T-cell (primary cell): ENCODE results near the gene ARF1. TPM values are rescaled to one million over a fixed set of nuclear protein-coding genes. Genes with fewer than 3 reads are reported as not detected.

ENCODE experiments used
- ATAC-seq, 4 experiments: fragments of 200-7000 bp in 3 of 4; fragments of 150-1000 bp in 1 of 4; cut with Tn5 transposase; replicated peaks in 1 of 4; 1 replicate in 3 of 4; 2 replicates in 1 of 4; pipeline ENCODE4 v1.10.0; 2021; ENCODE audit warnings: moderate library complexity in 3 of 4, mild to moderate bottlenecking in 2 of 4, moderate number of reproducible peaks in 1 of 4
- CTCF ChIA-PET, 2 donors: fragments of 300-600 bp; sonication (Branson Sonifier 250); formaldehyde crosslinking; loops; one replicate each; lab custom pipeline; 2022; ENCODE audit warnings: antibody characterized with exemption in 2 of 2; lab: Charles Lee
- POLR2A ChIA-PET, 2 donors: fragments of 300-600 bp; sonication (Branson Sonifier 250); formaldehyde crosslinking; loops; one replicate each; lab custom pipeline; 2022; ENCODE audit warnings: antibody characterized with exemption in 2 of 2; lab: Charles Lee
- DNase-seq, 35 experiments: peaks; one replicate each; pipeline versions ENCODE4 v3.0.0 to v3.0.0-alpha.2; 2013 to 2023
- H3K27ac ChIP-seq: one replicate; pipeline ENCODE4 v1.5.1; 2013; ENCODE audit warnings: low read length
- H3K27me3 ChIP-seq, 2 experiments: replicated peaks in 1 of 2; 1 replicate in 1 of 2; 2 replicates in 1 of 2; pipeline versions ENCODE4 v1.6.1 to v1.7.0; 2013; ENCODE audit warnings: low read length in 1 of 2, mixed read lengths in 1 of 2; ENCODE audit not compliant: control insufficient read depth in 2 of 2, insufficient read depth in 2 of 2; ENCODE audit errors: extremely low read depth in 1 of 2
- H3K36me3 ChIP-seq, 2 donors: 1 replicate in 1 of 2; 2 replicates in 1 of 2; pipeline versions ENCODE4 v1.6.1 to v1.7.0; 2013; ENCODE audit warnings: low read length in 1 of 2; ENCODE audit not compliant: control insufficient read depth in 2 of 2, insufficient read depth in 1 of 2; ENCODE audit errors: extremely low read depth in 1 of 2
- H3K4me1 ChIP-seq, 2 experiments: 1 replicate in 1 of 2; 2 replicates in 1 of 2; pipeline versions ENCODE4 v1.6.1 to v1.7.0; 2013; ENCODE audit warnings: low read length in 2 of 2, mixed read lengths in 1 of 2; ENCODE audit not compliant: insufficient read depth in 2 of 2, control insufficient read depth in 1 of 2; ENCODE audit errors: extremely low read depth in 1 of 2
- H3K4me3 ChIP-seq, 2 donors: 1 replicate in 1 of 2; 2 replicates in 1 of 2; pipeline versions ENCODE4 v1.5.1 to v1.7.0; 2013; ENCODE audit warnings: mild to moderate bottlenecking in 2 of 2, low read length in 1 of 2, moderate library complexity in 1 of 2; ENCODE audit not compliant: control insufficient read depth in 1 of 2; ENCODE audit errors: extremely low read depth in 1 of 2
- H3K9me3 ChIP-seq: 2 replicates; pipeline ENCODE4 v1.7.0; 2013
- H3K27ac Mint-ChIP-seq, 2 donors: one replicate each; pipeline ENCODE4 v1.8.0; 2020 to 2021; ENCODE audit warnings: mild to moderate bottlenecking in 2 of 2, mixed read lengths in 2 of 2
- H3K27me3 Mint-ChIP-seq, 2 donors: one replicate each; pipeline ENCODE4 v1.8.0; 2021 to 2022; ENCODE audit warnings: mixed read lengths in 2 of 2
- H3K36me3 Mint-ChIP-seq: one replicate; pipeline ENCODE4 v1.8.0; 2021; ENCODE audit warnings: mixed read lengths
- H3K4me1 Mint-ChIP-seq, 3 donors: one replicate each; pipeline ENCODE4 v1.8.0; 2020 to 2022; ENCODE audit warnings: mixed read lengths in 3 of 3, mild to moderate bottlenecking in 1 of 3
- H3K4me3 Mint-ChIP-seq, 3 donors: one replicate each; pipeline ENCODE4 v1.8.0; 2020 to 2022; ENCODE audit warnings: mild to moderate bottlenecking in 3 of 3, mixed read lengths in 3 of 3, moderate library complexity in 3 of 3
- H3K9me3 Mint-ChIP-seq, 3 donors: one replicate each; pipeline ENCODE4 v1.8.0; 2020 to 2022; ENCODE audit warnings: mixed read lengths in 3 of 3
- WGBS: methylation state at CpG from one replicate; pipeline ENCODE4 v1.1.5; 2013; ENCODE audit warnings: missing lambda C conversion rate; ENCODE audit not compliant: insufficient coverage; 5-methylcytosine and 5-hydroxymethylcytosine counted together
- total RNA-seq, 35 experiments: library from RNA in 6 of 35; stranded (reverse) in 6 of 35; fragments of 120-200 nt in 1 of 35; gene quantifications; one replicate each; pipeline versions ENCODE4 v1.2.1 to v1.2.4 and lab custom pipeline; 2013 to 2026

The ARF1 gene
- total RNA-seq, 5 donors from 2014 or later (not counting 1 experiment from before 2014, with no cell fraction given): 232 to 309 (median 258) TPM

- H3K4me1 ChIP-seq: peaks cover 30 to 75% of the 10 kb centered on the region in 2 experiments
- ChIA-PET CTCF (interaction anchor here in 1 of 2 donors (0.6 kb wide), 1 partner anchor 75 kb away, joined by 8 read pairs; no protein-coding TSS in a partner anchor), POLR2A (interaction anchor here in 1 of 2 donors (0.7 to 1.2 kb wide), 2 partner anchors 10 to 356 kb away, joined by 4 read pairs; partner anchors contain the start of gene ARF1)
- no peak for ATAC-seq
- peak in 1 of 35 experiments; percentile 12 for DNase-seq
- Mint-ChIP-seq H3K4me3 (peak overlapping the region in 1 of 3 donors; percentile 94), H3K27ac (peak overlapping the region; percentile 27 to 80), H3K36me3 (peaks cover 37% of the 10 kb centered on the region), H3K9me3 (peaks cover 2 to 9% (median 6%) of the 10 kb centered on the region in 3 donors), H3K4me1 (peaks cover 64 to 76% (median 68%) of the 10 kb centered on the region in 3 donors), H3K27me3 (no peaks in the 10 kb centered on the region)
- H3K9me3 ChIP-seq: no peaks in the 10 kb centered on the region
- 91% methylated on average over 10 of the region's 11 CpGs for WGBS
- H3K27ac ChIP-seq: no peak overlapping the region
- H3K27me3 ChIP-seq: no peaks in the 10 kb centered on the region
- peaks cover 0 to 43% of the 10 kb centered on the region in 2 donors for H3K36me3 ChIP-seq
- no peak overlapping the region for H3K4me3 ChIP-seq
Measured at GRCh38 chr1:228092342-228093049, 10.0 kb downstream of the ARF1 start.

- no peaks in the 10 kb centered on the region for H3K27me3 Mint-ChIP-seq
- H3K4me3 Mint-ChIP-seq: peak overlapping the region in 1 of 3 donors; percentile 94
- no peak overlapping the region for H3K4me3 ChIP-seq
- no peak for ATAC-seq
- WGBS: 96% methylated on average over 15 of the region's 20 CpGs
- H3K9me3 ChIP-seq: no peaks in the 10 kb centered on the region
- peaks cover 24 to 67% of the 10 kb centered on the region in 2 experiments for H3K4me1 ChIP-seq
- no peak overlapping the region for H3K27ac ChIP-seq
- POLR2A ChIA-PET: interaction anchor here in 1 of 2 donors (0.7 to 1.2 kb wide), 2 partner anchors 11 to 357 kb away, joined by 4 read pairs; partner anchors contain the start of gene ARF1
- peaks cover 2 to 9% (median 6%) of the 10 kb centered on the region in 3 donors for H3K9me3 Mint-ChIP-seq
- no peaks in the 10 kb centered on the region for H3K27me3 ChIP-seq
- H3K4me1 Mint-ChIP-seq: peaks cover 57 to 69% (median 63%) of the 10 kb centered on the region in 3 donors
- DNase-seq: peak in 1 of 35 experiments; percentile 3
- CTCF ChIA-PET: interaction anchor here in 1 of 2 donors (0.6 to 0.7 kb wide), 2 partner anchors 74 to 1986 kb away, joined by 3 to 8 read pairs; no protein-coding TSS in a partner anchor
- no peak overlapping the region for H3K27ac Mint-ChIP-seq
- peaks cover 39% of the 10 kb centered on the region for H3K36me3 Mint-ChIP-seq
- peaks cover 5 to 47% of the 10 kb centered on the region in 2 donors for H3K36me3 ChIP-seq
Measured at GRCh38 chr1:228093050-228093906, 10.8 kb downstream of the ARF1 start.

GRCh38 chr1:228094432-228095016, 12.0 kb downstream of the ARF1 start:
- Mint-ChIP-seq H3K9me3 (peaks cover 2 to 9% (median 6%) of the 10 kb centered on the region in 3 donors), H3K4me1 (peaks cover 49 to 61% (median 54%) of the 10 kb centered on the region in 3 donors), H3K36me3 (peaks cover 47% of the 10 kb centered on the region), H3K4me3 (no peak overlapping the region), H3K27ac (no peak overlapping the region), H3K27me3 (no peaks in the 10 kb centered on the region)
- POLR2A ChIA-PET: interaction anchor here in 1 of 2 donors (0.5 to 0.7 kb wide), 3 partner anchors 12 to 95 kb away, joined by 3 to 5 read pairs (median 3); no protein-coding TSS in a partner anchor
- Histone ChIP-seq H3K4me3 (no peak overlapping the region), H3K9me3 (no peaks in the 10 kb centered on the region), H3K27me3 (no peaks in the 10 kb centered on the region), H3K36me3 (peaks cover 5 to 53% of the 10 kb centered on the region in 2 donors), H3K27ac (no peak overlapping the region), H3K4me1 (peaks cover 16 to 54% of the 10 kb centered on the region in 2 experiments)
- 80% methylated on average over 2 of the region's 13 CpGs for WGBS
- CTCF ChIA-PET: no interaction called here
- ATAC-seq (no peak), DNase-seq (peak in 1 of 35 experiments; percentile 9)

- Mint-ChIP-seq H3K9me3 (peaks cover 2 to 9% (median 6%) of the 10 kb centered on the region in 3 donors), H3K4me3 (no peak overlapping the region), H3K4me1 (peaks cover 44 to 54% (median 48%) of the 10 kb centered on the region in 3 donors), H3K36me3 (peaks cover 47% of the 10 kb centered on the region), H3K27ac (no peak overlapping the region), H3K27me3 (no peaks in the 10 kb centered on the region)
- Histone ChIP-seq H3K36me3 (peaks cover 5 to 59% of the 10 kb centered on the region in 2 donors), H3K4me1 (peaks cover 10 to 48% of the 10 kb centered on the region in 2 experiments), H3K4me3 (no peak overlapping the region), H3K9me3 (no peaks in the 10 kb centered on the region), H3K27me3 (no peaks in the 10 kb centered on the region), H3K27ac (no peak overlapping the region)
- WGBS: 100% methylated on average over 2 of the region's 4 CpGs
- POLR2A ChIA-PET: interaction anchor here in 1 of 2 donors (0.5 to 0.7 kb wide), 3 partner anchors 11 to 95 kb away, joined by 3 to 5 read pairs (median 3); no protein-coding TSS in a partner anchor
- DNase-seq (no peak), ATAC-seq (no peak)
- CTCF ChIA-PET: no interaction called here
Measured at GRCh38 chr1:228095161-228095560, 12.7 kb downstream of the ARF1 start.

GRCh38 chr1:228095938-228096337, 13.4 kb downstream of the ARF1 start:
- Histone ChIP-seq H3K9me3 (no peaks in the 10 kb centered on the region), H3K27ac (no peak overlapping the region), H3K4me3 (no peak overlapping the region), H3K4me1 (peaks cover 3 to 42% of the 10 kb centered on the region in 2 experiments), H3K36me3 (peaks cover 8 to 62% of the 10 kb centered on the region in 2 donors), H3K27me3 (no peaks in the 10 kb centered on the region)
- Mint-ChIP-seq H3K36me3 (peaks cover 47% of the 10 kb centered on the region), H3K4me1 (peaks cover 40 to 46% (median 41%) of the 10 kb centered on the region in 3 donors), H3K9me3 (peaks cover 2 to 9% (median 6%) of the 10 kb centered on the region in 3 donors), H3K27ac (peak overlapping the region in 1 of 2 donors; percentile 79), H3K27me3 (no peaks in the 10 kb centered on the region), H3K4me3 (peak overlapping the region in 1 of 3 donors; percentile 13)
- DNase-seq (peak in 2 of 35 experiments; percentile 4 to 12), ATAC-seq (no peak)
- ChIA-PET POLR2A (no interaction called here), CTCF (no interaction called here)
- 87% methylated on average over 7 of the region's 8 CpGs for WGBS
